ENCODE results near the gene CYP3A5.
"Not testable (repeated sequence)": the region's sequence is repeated elsewhere in the genome, so short reads cannot be mapped to it uniquely, and the experiment has no call there.

The CYP3A5 gene

DNA sequence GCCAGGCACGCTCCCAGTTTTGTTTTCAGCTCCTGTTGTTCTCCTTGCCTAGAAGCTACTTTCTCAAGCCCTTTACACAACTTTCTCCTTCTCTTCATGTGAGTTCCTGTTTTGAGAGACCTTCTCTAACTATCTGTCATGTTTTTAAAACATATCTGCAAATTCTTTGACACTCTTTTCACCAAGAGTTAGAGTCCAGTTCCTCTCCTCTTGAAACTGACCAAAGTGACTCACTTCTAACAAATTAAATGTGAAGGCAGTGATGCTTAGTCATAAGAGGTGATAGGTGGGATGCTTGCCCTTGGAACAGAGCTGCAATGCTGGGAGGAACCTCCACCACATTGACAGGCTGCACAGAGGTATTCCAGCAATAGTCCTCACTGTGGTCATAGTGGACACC lies 37.8 kb downstream of the CYP3A5 start:
- no peak for DNase-seq (ENCODE audit: low read depth in 2 of 2)

GRCh38 chr7:99639267-99639666 lies 40.5 kb downstream of the CYP3A5 start:
- DNase-seq (ENCODE audit: low read depth in 2 of 2), result no peak

- no peak for DNase-seq (ENCODE audit: low read depth in 2 of 2)
Observed at GRCh38 chr7:99638731-99639130, 41.1 kb downstream of the CYP3A5 start.

- not testable (repeated sequence) for DNase-seq (ENCODE audit: low read depth in 2 of 2)
Observed at GRCh38 chr7:99637414-99637813, 42.4 kb downstream of the CYP3A5 start.

DNA sequence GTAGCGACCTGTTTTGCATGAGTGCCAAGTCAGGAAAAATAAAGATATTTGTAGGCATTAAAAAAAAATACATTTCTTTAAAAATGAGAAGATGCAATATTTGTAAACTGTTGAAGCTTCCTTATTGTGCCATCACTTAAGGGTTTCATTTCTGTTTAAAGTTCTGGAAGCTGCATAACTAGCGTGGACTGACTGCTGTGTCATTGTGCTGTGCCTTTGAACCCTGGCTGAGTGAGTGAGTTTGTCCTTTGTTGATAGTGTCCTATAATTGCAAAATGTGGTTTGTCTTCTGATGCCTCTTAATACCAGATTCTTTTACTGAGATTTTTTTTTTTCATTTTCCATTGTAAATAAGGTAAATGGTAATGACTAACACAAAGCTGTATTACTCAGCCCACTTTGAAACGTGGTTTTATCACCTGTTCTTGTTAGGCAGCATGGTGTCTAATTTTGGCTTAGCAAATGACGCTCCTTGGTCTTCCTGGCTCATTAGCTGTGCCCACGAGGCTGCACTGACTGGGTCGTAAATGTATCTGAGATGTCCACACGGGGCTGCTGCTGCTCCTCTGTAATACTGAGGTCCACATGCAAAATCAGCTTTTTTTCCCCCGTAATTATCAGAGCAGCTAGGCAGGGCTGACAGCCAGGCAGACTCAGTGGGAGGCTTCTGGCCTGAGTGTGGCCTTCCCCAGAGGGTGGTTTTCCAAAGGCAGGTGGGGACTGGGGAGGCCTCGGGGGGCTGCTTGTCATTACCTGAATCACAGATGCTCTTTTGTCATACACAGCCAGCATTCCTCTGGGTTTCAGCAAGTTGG lies 48.3 kb downstream of the CYP3A5 start:
- DNase-seq (ENCODE audit: low read depth in 2 of 2), result peak in 1 of 2 donors; percentile 49

DNA sequence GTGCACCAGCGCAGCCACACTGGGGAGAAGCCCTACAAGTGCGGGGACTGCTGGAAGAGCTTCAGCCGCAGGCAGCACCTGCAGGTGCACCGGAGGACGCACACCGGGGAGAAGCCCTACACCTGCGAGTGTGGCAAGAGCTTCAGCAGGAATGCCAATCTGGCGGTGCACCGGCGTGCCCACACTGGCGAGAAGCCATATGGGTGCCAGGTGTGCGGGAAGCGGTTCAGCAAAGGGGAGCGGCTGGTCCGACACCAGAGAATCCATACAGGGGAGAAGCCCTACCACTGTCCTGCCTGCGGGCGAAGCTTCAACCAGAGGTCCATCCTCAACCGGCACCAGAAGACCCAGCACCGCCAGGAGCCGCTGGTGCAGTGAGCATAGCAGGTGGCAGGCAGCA lies 50.2 kb downstream of the CYP3A5 start:
- DNase-seq (ENCODE audit: low read depth in 2 of 2), result no peak

GRCh38 chr7:99628471-99629465 lies 51.0 kb downstream of the CYP3A5 start:
- no peak for DNase-seq (ENCODE audit: low read depth in 2 of 2)

DNA sequence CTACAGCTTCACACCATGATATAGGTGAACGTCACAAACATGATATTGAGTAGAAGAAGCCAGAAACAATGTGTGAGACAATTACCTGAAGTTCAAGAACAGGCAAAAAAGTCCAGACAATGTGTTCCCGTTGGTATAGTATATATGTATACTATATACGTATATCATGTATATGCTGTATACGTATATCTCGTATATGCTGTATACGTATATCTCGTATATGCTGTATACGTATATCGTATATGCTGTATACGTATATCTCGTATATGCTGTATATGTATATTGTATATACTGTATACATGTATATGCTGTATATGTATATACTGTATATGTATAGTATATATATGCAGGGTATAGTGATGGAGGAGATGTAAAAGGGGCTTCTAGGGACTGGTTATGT lies 52.3 kb downstream of the CYP3A5 start:
- no peak for DNase-seq (ENCODE audit: low read depth in 2 of 2)

- no peak for DNase-seq (ENCODE audit: low read depth in 2 of 2)
Observed at GRCh38 chr7:99626661-99627060, 53.1 kb downstream of the CYP3A5 start.

DNA sequence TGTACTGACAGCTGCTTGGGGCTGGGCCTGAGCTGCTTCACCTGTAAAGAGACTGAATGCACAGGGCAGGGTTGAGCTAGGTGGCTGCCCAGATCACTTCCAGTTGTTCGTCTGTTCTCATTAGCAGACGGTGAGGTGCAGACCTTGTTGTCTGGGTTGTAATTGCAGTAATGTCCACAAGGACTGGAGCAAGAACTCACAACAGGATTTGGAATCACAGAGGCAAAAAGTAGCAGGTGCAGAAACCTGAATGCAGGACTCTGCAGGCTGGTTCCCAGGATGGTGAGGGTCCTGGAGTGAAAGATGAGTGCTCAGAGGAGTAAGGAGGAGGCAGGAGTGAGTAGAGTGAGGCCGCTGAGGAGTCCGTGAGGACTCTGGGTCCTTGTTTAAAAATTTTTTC lies 53.8 kb downstream of the CYP3A5 start:
- DNase-seq (ENCODE audit: low read depth in 2 of 2), result no peak

DNA sequence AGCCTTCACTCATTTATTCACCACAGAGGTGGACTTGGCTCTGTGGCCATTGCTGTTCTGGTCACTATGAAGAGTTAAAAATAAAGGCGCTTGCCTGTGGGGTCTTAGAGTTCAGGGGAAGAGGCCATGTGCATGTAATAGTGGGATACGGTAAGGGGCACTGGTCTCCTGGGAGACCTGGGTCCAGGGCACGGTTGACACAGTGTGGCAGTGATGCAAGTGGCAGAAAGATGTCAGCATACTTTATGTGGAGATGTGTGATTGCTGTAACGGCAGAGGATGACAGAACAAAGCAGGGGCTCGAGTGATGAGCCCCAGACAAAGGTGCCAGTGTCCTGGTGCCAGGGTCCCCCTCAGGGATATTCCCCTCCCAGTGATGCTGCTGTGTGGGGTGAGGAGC lies 54.5 kb downstream of the CYP3A5 start:
- DNase-seq (ENCODE audit: low read depth in 2 of 2), result no peak

DNA sequence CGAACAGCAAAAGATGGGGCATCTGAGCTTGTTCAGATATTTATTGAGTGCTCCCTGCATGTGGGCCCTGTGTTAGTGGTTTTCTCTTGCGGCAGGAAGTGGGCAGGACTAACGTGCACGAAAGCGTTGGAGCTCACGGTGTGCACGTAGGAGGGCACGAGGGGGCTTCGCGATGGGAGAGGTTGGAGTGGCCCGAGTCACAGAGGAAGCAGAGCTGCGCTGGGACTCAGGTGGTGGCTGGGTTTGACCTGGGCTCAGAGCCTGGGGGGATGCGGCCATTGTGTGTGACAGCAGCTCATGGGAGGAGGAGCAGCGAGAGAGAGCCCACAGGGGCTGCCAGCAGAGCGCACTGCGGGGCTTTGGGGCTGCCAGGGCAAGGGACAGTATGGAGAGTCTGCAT lies 55.3 kb downstream of the CYP3A5 start:
- DNase-seq (ENCODE audit: low read depth in 2 of 2), result peak; percentile 59 to 72

- peak in 1 of 2 donors; percentile 49 for DNase-seq (ENCODE audit: low read depth in 2 of 2)
Observed at GRCh38 chr7:99623702-99624447, 55.9 kb downstream of the CYP3A5 start.

DNA sequence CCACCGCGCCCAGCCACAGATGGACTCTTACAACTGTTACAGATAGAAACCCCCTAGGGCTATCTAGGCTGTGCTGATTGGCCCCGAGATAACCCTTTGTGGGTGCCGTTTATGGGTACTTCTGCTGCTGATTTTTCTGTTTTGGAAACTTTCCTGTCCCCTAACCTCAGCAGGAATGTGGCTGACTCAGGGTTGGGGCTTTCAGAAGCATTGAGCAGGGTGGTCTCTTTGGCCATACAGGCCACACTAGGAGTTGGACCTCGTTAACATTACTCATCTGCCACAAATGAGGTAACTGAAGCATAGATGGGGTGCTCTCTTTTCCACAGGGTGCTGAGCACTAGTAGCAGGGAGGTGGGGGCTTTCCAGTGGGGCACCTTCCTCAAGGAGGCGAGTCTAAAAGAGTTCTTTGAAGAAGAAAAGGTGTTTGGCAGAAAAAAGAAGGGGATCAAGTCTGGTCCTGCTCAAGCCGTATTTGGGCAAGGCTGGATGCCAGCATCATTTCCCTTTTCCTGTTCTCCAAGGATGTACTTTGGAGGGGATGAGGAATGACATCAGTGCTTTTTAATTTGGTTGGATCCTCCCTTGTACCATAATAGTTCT lies 56.6 kb downstream of the CYP3A5 start:
- no peak for DNase-seq (ENCODE audit: low read depth in 2 of 2)

DNA sequence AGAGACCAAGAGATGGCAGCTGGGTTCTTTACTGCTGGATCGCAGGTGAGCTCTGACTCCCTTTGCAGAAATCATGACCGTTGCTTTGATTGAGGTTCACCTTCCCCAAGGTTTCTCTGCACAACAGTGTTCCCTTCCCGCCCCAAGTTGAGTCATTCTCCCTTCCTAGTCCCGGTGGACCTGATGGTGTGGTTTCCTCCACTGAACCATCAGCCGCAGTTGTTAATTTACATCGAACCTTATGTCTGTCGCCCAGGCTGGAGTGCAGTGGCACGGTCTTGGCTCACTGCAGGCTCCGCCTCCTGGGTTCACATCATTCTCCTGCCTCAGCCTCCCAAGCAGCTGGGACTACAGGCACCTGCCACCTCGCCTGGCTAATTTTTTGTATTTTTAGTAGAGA lies 57.2 kb downstream of the CYP3A5 start:
- no peak for DNase-seq (ENCODE audit: low read depth in 2 of 2)

DNA sequence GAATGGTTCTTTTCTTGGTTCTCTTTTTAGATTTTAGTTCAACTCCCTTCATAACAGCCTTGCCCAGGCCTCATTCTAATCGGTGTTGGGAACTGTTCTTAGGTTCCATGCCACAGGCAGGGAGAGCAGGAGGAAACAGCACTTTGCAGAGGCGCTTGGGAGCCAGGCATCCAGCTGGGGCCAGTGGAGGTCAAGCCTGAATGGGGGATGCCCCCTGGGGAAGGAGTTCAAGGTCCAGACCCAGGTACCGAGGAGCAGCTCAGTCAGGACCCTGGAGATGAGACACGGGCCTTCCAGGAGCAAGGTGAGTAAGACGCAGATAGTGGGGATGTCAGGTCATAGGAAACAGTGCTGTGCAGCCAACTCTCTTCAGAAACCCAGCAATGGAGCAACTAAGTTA lies 58.5 kb downstream of the CYP3A5 start:
- no peak for DNase-seq (ENCODE audit: low read depth in 2 of 2)

DNA sequence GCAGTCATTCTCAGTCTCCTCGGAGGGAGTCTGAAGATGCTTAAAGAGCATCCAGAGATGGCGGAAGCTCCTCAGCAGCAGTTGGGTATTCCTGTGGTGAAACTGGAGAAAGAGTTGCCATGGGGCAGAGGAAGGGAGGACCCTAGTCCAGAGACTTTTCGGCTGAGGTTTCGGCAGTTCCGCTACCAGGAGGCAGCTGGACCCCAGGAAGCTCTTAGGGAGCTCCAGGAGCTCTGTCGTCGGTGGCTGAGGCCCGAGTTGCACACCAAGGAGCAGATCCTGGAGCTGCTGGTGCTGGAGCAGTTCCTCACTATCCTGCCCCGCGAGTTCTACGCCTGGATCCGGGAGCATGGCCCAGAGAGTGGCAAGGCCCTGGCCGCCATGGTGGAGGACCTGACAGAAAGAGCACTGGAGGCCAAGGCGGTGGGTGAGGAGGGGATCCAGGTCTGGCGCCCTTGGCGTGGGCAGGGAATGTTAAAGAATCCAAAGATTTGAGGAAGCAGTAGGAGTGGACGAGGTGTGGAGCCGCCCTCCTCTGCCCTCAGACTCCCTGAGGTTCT lies 60.1 kb downstream of the CYP3A5 start:
- no peak for DNase-seq (ENCODE audit: low read depth in 2 of 2)

DNA sequence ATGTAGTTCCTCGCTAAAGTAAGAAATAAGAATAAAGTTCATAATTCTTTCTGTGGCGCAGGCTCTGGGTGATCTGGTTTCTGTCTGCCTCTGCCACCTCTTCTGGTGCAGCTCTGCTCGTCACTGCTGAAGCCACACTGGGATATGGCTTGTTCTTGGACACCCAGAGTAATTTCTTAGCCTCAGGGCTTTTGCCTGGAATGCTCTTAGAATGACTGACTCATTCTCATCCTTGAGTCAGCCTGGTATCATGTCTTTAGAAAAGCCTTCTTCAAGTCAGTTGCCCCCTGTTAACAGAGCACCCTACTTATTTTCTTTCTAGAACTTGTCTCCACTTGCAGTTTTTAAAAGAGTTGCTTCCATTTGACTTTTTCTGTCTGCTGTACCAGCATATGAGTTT lies 61.1 kb downstream of the CYP3A5 start:
- no peak for DNase-seq (ENCODE audit: low read depth in 2 of 2)

GRCh38 chr7:99617192-99617781 lies 62.5 kb downstream of the CYP3A5 start:
- DNase-seq (ENCODE audit: low read depth in 2 of 2), result no peak

GRCh38 chr7:99616359-99617191 lies 63.2 kb downstream of the CYP3A5 start, which contains the start of gene ZSCAN25:
Gene ZSCAN25, plus strand, starts transcription at chr7:99616946. Its CDS starts 2,661 bp downstream, at chr7:99619607.
- peak; percentile 80 to 82 for DNase-seq (ENCODE audit: low read depth in 2 of 2)

Data from stimulated activated CD4-positive, alpha-beta T cell treated with anti-CD3 and anti-CD28 coated beads, Interleukin-15, amount 100 ng/mL, for 48 hours (primary cell).